Esophagus muscularis mucosa (tissue), 4 donors: ENCODE data around the gene NCAM1.

ENCODE experiments used
- CTCF ChIP-seq, 3 experiments: fragments of 200-600 bp in 2 of 3; fragments of 450-650 bp in 1 of 3; sonication (generic) in 2 of 3; IDR thresholded peaks; one replicate each; pipeline ENCODE4 v1.5.1; 2017 to 2019; ENCODE audit warnings: antibody characterized with exemption in 3 of 3, mild to moderate bottlenecking in 2 of 3, moderate library complexity in 1 of 3
- EP300 ChIP-seq: sonication (generic); formaldehyde crosslinking; IDR thresholded peaks from one replicate; pipeline ENCODE4 v1.6.1; 2017; ENCODE audit warnings: antibody characterized with exemption
- POLR2A ChIP-seq: fragments of 450-650 bp; IDR thresholded peaks from one replicate; pipeline ENCODE4 v1.6.1; 2017; ENCODE audit warnings: antibody characterized with exemption, moderate library complexity, mild to moderate bottlenecking, low read depth
- POLR2AphosphoS5 ChIP-seq, 2 donors: sonication (generic); formaldehyde crosslinking; IDR thresholded peaks; one replicate each; pipeline ENCODE4 v1.6.1; 2017; ENCODE audit warnings: antibody characterized with exemption in 2 of 2

DNA sequence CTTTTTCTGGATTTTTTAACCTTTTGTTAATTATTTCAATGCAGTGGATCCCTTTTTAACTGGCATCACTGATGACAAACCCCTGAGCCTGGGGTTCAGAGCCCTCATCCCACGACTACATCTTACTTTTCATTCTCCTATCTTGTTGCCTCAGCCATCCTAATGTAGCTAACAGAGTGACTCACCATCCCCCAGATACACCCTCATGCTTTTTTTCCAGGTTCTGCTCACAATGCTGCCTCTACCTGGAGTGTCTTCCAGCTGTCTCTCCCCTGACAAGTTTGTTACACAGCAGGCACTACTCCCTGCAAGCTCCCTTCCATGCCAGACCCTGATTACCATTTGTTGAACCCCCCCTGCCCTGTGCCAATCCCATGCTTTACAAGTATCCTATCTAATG is 135.4 kb downstream of the NCAM1 start:
- no peak for TF ChIP-seq CTCF (IDR thresholded peaks at IDR 0.05)
- no peak for TF ChIP-seq EP300
- no peak for TF ChIP-seq POLR2AphosphoS5 (IDR thresholded peaks at IDR 0.05)
- TF ChIP-seq POLR2A = no peak
